Muscle of arm (tissue), 12 donors: Measurements from ENCODE around the gene KCNQ1. TPM values are rescaled to one million over a fixed set of nuclear protein-coding genes. Genes with fewer than 3 reads are reported as not detected.

Experiments used
- DNase-seq: peaks from one replicate; pipeline ENCODE4 v3.0.0-alpha.2; 2013
- polyA plus RNA-seq, 12 donors: library from polyadenylated mRNA; unstranded; fragments of 120-200 nt; gene quantifications; one replicate each; pipeline ENCODE4 v1.2.1, GENCODE V29; 2013; ENCODE audit not compliant: insufficient read length in 12 of 12

KCNQ1 gene
- polyA plus RNA-seq, 12 donors, result 1.3 to 2.5 (median 2.0) TPM; not detected in 2

DNA sequence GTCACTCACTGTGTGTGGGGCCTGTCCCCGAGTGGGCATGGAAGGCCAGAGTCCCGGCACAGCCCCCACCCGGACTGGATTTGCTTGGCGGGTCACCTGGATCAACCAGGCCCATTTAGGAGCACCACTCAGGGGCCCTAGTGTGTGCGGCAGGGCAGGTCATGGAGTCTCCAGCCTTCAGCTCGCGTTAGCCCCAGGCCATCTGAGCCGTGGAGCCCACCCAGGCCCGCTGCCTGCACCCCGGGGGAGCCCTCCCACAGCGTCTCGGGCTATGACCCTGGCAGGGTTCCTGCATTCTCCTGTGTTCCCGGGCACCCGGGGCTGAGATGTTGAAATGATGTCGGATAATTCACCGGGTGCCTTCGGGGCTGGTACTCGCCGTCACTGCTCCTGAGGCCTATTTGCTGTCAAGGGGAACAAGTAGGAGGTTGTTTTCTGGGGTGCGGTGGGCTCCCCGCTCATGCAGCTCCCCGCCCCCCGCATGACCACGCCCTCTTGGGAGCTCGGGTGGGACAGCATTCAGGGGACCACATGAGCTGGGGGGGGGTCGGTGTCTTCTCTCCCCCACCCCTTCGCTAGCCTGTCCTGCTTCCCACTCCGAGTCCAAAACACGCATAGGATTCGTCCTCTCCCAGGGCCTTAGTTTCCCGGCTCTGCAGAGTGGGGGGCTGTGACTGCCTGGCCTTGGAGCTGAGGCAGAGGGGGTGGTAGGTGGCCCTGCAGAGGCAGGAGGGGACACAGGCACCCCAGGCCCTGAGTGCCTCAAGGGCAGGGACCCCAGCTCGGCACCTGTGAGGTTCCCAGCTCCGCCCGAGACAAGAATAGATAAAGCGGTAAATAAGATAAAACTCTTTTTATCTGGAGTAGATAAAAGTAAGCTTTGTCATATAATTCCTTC is 77.2 kb downstream of the KCNQ1 start:
- DNase-seq, result no peak

DNA sequence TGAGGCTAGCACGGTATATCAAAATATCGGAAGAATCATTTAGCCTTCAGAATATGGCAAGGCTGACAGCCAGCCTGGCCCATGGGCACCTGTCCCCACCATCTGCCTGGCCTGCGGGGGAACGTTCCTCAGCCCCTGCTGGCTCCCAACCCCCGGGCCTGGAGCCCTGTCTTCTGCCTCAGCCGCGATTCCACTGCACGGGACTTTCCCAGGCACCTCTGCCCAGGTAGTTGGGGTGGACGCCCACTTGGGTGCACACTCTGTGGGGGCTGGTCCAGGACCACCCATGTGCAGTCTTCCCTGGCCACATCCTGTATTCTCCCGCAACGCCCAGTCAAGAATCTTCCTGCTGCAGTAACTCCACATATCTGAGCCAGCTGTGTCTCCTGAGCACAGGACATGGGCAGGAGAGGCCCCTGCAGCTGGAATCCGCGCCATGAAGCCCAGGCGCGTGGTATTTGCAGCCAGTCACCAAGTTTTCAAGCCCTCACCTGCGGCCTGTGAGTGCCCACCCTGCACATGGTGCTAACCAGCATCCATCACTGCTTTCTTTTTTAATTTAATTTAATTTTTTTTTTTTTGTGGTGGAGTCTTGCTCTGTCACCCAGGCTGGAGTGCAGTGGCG is 77.9 kb downstream of the KCNQ1 start:
- no peak for DNase-seq

DNA sequence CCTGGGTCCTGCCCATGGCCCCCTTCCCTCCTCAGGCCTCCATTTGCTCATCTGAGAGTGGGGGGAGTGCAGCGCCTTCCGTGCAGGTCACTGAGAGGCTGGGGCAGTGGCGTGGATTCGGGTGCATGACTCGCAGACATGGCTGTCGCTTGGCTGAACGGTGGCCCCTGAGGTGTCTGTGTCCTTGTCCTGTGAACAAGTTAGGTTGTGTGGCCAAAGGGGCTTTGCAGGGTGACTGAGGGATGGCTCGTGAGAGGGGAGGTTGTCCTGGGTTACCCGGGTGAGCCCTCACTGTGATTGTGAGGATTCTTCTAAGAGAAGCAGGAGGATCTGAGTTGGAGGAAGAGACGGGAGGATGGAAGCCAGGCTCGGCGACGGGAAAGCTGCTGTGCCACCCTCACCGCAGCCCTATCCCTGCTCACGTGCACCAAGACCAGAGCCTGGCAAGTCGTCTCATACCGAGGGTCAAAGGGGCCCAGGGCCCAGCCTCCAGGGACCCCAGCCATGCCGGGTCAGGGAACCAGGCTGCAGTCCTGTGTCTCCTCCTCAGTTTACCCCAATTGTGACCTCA is 79.1 kb downstream of the KCNQ1 start:
- DNase-seq, result no peak

DNA sequence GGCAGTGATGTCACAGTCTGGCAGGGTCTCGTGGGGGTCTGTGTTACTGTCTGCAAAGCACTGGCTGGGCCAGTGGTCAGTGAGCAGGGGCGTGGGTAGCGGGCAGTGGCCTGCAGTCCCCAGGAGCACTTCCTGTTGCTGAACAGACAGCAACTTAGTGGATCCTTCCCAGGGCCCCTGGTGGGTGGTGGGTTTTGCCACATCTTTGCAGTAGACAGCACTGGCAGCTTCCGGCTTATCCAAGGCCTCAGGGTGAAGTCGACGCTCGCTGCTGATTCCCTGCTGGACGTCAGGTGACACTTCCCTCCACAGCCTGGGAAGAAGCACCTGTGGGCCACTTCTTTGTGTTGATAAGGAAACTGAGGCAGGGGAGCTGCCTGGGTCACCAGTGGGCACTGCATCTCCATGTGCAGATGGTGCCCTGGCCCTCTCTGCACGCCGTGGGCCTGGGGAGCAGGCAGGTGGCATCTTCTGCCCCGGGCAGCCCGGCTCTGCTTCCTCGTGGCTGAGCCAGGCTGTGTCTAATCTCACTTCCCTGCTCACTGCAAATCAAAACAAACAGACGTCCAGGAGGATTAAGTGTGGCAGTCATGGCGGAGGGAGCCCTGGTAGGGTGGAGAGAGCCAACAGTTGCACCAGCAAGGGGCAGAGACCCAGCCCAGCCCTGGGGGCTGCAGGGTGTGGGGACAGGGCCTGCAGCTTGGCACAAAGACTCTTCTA is 79.8 kb downstream of the KCNQ1 start:
- DNase-seq, result no peak

DNA sequence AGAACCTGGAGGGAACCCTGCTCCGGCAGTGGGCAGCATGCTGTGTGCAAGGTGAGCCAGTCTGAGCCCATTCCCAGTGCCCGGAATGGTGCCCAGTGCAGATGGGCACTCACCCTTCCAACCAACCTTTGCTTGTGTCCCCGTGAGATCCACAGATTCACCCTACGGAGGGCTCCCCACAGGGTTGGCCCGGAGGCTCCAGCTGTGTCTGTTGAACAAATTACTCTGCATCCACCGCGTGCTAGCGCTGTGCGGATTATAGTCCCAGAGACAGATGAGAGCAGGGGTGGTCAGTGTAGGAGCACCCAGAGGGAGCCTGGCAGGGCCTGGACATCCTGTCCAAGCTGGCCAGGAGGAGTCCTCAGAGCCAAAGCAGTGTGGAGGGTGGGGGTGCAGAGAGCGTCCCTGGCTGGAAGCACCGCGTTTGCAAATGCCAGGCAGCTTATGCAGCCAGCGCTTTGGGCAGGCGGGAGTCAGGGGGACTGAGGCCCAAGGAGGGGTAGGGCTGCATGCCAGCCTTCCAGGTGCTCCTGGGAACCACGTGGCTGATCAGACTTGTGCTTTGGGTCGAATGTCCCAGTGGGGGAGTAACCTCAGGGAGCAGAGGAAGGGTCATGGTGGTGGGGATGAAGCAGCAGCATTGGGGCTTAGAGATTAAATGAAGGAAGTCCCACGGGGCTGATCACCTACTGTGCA is 80.5 kb downstream of the KCNQ1 start:
- no peak for DNase-seq

DNA sequence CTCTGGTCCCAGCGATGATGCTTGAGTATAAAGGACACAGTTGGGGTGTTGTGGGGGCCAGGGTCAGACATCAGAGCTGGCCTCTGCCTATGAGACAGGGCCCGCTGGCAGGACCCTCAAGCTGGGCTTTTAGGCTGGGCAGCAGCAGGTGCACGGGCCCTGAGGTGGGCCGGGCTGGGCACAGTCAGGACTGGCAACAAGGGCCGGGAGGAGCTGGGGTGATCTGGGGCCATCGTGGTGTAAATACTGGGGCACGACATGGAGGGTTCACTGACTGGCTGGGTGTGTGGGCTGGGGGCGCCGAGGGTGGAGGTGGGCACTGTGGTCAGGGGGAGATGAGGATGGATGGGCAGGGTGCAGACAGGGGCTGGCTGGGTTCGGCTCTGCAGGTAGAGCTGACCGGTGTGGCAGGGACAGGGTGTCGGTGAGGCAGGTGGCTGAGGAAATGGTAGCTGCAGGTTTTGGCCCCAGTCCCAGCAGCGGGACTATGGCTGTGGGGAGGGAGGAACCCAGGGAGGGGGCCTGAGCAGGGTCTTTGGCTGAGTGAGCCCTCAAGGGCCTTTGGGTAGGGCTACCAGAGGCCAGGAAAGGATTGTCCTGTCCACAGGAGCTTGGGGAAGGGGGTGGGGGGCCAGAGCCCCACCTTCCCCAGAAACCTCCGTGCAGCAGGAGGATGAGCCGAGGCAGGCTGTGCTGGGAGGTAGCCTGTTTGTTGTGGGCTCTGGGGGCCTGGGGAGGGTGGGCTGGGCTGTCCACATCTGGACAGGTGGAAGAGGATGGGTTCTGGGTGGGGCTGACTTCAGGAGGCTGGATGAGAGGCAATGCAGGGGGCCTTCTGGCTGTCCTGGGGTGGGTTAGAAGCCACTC is 81.4 kb downstream of the KCNQ1 start:
- DNase-seq, result no peak

DNA sequence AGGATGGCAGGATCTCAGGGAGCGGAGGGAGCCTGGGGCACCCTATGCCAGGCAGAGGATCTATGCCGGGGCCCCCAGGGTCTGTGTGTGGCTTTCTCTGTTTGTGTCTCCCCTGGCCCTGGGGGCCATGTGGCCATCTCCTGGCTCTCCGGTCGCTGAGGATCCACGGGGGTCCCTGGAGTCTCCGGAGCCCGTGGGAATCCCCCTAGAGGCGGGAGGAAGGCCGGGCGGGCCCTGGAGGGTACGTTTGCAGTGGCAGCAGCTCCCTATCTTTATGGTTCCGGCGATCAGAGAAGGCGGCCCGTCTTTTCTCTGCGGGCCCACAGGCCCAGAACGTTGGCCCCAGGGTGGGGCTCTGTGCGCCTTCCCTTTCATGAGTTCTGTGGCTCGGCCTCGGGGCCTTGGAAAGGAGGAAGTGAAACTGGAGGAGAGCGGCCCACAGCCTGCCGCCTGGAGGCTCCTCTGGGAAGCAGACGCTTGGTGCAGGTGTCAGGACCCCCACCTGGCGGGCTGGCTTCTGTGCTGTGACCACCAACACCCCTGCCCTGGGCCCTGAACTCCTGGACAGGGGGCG is 82.1 kb downstream of the KCNQ1 start:
- no peak for DNase-seq

DNA sequence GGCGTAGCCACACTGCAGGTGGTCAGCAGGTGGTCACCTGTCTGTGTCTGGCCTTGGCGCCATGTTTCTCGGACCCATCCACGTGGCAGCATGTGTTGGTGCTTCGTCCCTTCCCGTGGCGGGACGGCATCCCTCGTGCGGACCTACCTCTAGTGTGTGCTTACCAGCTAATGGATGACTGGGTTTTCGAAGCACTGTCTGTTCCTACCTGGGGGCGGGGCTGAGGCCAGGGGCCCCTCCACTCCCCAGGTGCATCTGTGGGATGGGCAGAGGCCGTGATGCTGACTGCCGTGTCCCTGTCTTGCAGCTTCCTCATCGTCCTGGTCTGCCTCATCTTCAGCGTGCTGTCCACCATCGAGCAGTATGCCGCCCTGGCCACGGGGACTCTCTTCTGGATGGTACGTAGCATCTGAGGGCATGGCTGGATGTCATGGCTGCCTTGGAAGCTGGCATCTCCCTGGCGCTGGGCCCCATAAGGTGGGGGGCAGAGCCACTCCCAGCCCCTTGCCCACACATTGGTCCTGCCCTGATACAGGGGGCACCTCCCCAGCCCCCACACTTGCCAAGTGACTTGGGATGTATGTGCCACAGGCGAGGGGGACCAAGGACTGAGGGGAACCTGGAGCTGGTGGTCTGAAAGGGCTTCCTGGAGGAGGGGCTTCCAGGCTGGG is 82.9 kb downstream of the KCNQ1 start:
- DNase-seq, result no peak

DNA sequence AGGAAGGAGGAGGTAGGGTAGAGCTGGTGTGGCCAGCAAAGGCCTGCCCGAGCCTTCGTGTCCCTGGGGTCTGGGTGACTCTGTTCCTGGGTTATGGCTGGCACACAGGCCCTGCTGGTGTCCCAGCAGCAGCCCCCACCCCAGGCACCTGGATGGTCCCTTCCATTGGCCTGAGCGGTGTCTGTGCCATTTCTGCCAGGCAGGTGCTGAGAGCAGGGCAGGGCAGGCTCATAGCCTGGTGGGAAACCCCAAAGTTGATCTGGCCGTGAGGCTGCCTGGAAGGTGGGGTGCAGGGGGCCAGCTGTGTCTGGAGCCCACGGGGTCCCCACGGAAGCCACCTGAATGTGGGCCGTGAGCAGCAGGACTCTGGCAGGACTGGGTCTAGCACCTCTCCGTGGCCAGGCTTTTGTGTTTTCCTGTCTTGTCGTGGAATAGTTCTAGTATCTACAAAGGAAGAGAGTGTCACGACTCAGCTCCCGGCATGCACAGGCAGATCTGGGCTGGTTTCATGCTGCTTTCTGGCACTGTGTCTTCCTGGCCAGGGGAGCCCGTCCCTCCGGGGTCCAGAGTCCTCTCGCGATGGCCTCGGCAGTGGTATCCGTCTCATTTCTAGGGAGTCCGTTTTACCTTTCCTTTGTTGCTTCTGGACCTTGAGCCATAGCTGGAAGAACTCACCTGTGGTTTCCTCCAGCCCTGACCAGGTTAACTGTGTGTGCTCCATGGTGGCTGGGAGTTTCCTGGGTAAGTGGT is 83.7 kb downstream of the KCNQ1 start:
- DNase-seq, result no peak

DNA sequence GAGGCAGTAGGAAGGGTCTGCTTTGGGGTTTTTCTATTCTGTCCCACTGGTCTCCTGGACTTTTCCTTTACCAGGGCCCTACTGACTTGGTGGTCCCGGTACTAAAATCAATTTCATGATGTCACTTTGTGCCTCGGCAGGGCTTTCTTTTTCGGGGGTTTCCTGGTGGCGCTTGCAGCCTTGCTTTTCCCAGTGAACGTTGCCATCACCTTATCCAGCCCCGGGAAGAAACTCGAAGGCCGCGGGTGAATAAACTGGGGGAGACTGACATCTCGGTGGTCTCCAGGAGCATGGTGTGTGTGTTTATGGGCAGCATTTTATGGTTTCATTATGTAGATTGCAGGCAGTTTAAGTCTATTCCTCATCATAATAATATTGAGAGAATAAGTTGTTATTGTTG is 84.4 kb downstream of the KCNQ1 start:
- DNase-seq, result no peak

DNA sequence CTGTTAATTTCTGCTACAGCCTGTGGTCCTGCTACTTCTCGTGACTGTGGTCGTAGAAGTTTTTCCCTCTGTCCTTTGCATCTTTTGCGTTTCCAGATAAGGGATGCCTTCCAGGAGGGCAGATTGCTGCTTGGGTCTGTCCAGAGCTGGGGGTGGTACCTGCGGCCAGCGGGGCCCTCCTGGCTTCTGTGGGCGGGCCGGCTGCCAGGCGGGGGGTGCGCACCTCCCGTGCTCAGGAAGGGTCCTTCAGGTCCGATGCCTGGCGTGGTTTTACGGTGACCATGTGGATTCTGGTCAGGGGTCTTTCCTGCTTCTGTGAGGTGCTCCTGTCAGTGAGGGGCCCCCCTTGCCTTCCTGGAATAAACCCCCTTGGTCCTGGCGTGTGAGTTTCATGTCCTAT is 84.8 kb downstream of the KCNQ1 start:
- no peak for DNase-seq

DNA sequence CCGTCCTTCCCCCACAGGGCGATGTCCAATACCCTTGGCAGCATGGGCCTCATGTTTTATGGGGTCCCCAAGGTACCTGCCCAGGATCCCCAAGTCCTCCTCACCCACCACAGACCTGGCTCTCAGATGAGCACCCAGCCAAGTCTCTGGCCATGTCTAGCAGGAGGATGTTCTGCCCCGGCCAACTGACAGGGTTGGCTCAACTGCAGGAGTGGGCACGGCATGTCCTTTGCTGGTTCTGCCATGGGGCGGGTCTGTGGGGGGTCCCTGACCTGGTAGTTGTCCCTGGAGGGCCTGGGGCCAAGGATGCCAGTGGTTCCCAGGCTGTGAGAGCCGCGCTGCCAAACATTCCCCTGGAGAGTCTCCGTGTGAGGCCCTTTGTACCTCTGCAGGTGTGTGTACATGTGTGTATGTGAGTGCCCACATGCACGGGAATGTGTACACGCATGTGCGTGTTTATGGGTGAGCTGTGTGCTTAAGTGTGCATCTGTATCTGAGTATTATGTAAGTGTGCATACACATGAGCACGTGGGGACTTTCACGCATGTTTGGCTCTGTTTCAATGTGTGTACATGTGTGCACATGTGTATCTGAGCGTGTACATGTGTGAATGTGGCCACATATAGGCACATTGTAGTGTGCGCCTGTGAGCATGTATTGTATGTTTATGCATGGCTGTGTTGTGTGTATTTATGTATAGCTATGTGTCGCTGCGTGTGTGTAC is 85.5 kb downstream of the KCNQ1 start:
- DNase-seq, result no peak

DNA sequence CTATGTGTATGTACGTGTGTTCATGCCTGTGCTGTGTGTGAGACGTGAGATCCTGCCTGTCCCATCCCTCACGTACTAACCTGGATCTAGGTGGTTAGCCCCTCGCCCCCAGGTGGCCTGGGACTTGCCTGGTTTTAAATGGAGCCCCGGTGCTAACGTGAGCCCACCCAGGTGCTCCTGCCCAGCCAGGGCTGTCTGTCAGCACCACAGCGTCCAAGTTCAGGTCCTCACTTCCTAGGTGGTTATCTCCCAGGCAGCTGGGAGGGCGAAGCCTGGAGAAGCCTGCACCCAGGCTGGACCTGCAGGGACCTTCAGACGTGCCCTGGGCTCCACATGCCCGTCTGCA is 86.0 kb downstream of the KCNQ1 start:
- no peak for DNase-seq

DNA sequence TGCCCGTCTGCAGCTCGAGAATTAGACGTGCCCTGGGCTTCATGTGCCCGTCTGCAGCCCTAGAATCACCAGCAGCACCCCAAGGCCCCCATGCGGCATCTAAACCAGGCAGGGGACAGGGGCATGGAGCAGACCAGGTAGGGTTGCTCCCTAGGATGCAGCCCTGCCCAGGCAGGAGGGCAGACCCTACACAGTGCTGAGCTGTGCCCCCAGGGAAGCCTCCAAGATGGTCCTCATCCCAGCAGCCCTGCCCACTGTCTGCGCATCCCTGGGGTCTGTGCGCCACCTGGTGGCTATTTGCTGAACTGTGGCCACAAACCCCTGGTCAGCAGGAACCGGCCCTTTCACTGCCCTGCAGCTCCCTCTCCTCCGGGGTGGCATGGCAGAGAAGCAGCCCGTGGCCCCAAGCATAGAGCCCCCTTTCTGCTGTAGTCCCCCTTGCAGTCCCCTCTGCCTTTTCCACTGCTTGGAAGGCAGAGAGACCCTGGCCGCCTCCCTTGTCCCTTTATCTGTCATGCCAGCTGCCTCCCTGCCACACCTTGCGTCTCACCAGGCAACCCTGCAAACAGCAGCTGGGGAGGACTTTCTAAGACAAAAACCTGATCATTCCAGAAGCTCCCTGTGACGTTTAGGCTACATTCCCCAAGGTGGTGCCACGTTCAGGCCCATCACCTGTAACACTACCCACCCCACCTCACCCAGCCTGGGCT is 86.6 kb downstream of the KCNQ1 start:
- peak; percentile 79 for DNase-seq

DNA sequence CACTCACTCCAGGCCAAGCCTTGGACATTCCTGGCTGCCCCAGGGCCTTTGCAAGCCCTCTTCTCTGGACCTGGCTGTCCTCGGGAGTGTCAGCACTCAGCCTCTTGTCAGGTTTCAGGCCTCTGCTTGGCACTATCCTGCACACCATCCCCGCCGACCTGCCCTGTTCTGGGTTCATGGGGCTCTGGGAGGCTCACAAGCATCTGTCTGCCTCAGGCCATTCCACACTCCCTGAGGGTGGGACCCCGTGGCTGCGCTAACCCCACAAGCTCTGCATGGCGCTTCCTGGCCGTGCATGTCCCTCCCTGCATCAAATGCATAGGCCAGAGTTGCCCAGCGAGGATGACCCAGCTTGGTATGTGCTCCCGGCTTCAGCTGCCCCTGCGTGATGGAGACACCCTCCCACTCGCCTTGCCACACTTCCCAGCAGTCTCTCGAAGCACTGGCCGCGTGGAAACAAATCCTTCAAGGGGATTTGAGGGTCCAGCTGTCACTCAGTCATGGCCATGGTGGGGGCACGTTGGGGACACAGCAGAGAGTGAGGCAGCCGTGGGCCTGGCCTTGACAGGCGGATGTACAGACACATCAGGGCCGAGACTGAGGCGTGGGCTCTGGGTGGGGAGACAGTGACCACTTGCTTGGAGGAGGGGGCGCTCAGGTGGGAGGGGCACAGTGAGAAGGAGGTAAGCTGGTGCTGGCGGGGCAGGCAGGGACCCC is 87.3 kb downstream of the KCNQ1 start:
- no peak for DNase-seq

DNA sequence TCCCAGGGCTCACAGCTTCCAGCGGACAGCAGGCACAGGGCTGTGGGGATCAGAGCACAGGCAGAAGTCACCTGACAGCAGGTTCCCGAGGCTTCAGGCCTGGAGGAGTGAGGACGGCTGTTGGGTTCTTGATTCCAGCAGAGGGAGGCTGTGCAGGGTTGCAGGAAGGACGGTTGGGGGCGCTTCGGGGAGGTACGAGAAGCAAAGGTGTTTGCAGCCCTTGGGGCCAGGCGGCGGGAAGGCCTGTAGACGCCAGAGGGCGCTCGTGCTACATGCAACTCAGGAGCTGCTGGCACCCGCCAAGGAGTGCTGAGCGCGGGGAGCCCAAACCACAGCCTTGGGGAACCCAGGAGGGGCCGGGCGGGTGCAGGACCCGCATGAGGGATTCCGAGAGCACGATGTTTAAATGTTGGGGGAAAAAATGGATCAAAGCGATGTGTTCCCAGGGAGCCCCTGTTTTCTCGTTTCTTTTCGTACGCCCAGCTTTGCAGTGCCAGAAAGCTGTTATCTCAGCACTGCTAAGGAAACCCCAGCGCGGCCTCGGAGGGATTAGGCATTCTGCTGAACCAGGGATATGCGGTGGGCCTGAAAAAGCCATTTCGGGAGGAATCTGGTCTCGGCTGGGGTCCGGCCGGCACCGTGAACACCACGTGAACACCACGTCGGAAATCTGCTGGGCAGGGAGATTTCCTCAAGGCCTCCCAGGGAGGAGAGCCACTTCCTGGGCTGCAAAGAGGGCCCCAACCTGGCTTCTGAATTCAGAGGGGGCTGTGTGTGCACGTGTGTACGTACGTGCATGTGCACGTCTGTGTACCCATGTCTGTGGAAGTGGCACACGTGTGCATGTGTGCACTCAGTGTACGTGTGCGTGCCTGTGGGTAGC is 88.1 kb downstream of the KCNQ1 start:
- peak; percentile 92 for DNase-seq
